ENCODE results near the gene SH3RF1.
A peak's percentile ranks its signal among the peaks of the same experiment; 100 is the strongest.

The SH3RF1 gene

GRCh38 chr4:169251291-169252235, 19.2 kb downstream of the SH3RF1 start:
- DNase-seq: peak; percentile 37

- DNase-seq: no peak
Measured at GRCh38 chr4:169250796-169251195, 20.0 kb downstream of the SH3RF1 start.

GRCh38 chr4:169249999-169250398, 20.8 kb downstream of the SH3RF1 start:
- no peak for DNase-seq

- DNase-seq: peak; percentile 84
Measured at GRCh38 chr4:169249214-169249973, 21.4 kb downstream of the SH3RF1 start.

- no peak for DNase-seq
Measured at GRCh38 chr4:169248645-169249044, 22.1 kb downstream of the SH3RF1 start.

- DNase-seq: no peak
Measured at GRCh38 chr4:169246957-169247396, 23.8 kb downstream of the SH3RF1 start.

- DNase-seq: no peak
Measured at GRCh38 chr4:169246279-169246678, 24.5 kb downstream of the SH3RF1 start.

GRCh38 chr4:169245061-169245460, 25.7 kb downstream of the SH3RF1 start:
- no peak for DNase-seq

- peak; percentile 83 for DNase-seq
Measured at GRCh38 chr4:169243825-169244609, 26.7 kb downstream of the SH3RF1 start.

GRCh38 chr4:169241464-169241863, 29.3 kb downstream of the SH3RF1 start:
- no peak for DNase-seq

GRCh38 chr4:169239221-169239905, 31.4 kb downstream of the SH3RF1 start:
- DNase-seq: no peak

GRCh38 chr4:169238445-169238844, 32.3 kb downstream of the SH3RF1 start:
- peak; percentile 64 for DNase-seq

- no peak for DNase-seq
Measured at GRCh38 chr4:169236873-169237626, 33.7 kb downstream of the SH3RF1 start.

GRCh38 chr4:169236078-169236477, 34.7 kb downstream of the SH3RF1 start:
- DNase-seq: no peak

GRCh38 chr4:169234137-169234855, 36.5 kb downstream of the SH3RF1 start:
- no peak for DNase-seq

- DNase-seq: no peak
Measured at GRCh38 chr4:169233691-169234090, 37.1 kb downstream of the SH3RF1 start.

GRCh38 chr4:169231647-169232262, 39.0 kb downstream of the SH3RF1 start:
- no peak for DNase-seq

GRCh38 chr4:169229571-169230028, 41.2 kb downstream of the SH3RF1 start:
- DNase-seq: peak; percentile 97

- DNase-seq: no peak
Measured at GRCh38 chr4:169228076-169228475, 42.7 kb downstream of the SH3RF1 start.

- no peak for DNase-seq
Measured at GRCh38 chr4:169226565-169226964, 44.2 kb downstream of the SH3RF1 start.
